Upper lobe of left lung (tissue), 4 donors: Measurements from ENCODE around the gene NR2F6.

ENCODE experiments used
- EP300 ChIP-seq, 4 donors: sonication (generic); formaldehyde crosslinking; IDR thresholded peaks; one replicate each; pipeline ENCODE4 v1.5.1; 2017; ENCODE audit warnings: antibody characterized with exemption in 4 of 4, control low read depth in 2 of 4
- POLR2A ChIP-seq, 4 donors: fragments of 450-650 bp; IDR thresholded peaks; one replicate each; pipeline ENCODE4 v1.5.1; 2016 to 2017; ENCODE audit warnings: antibody characterized with exemption in 4 of 4, mild to moderate bottlenecking in 2 of 4
- POLR2AphosphoS5 ChIP-seq, 2 donors: sonication (generic); formaldehyde crosslinking; IDR thresholded peaks; one replicate each; pipeline ENCODE4 v1.5.1; 2017; ENCODE audit warnings: antibody characterized with exemption in 2 of 2
- TF ChIP-seq, protein P1 (sequence below), 6 experiments: fragments of 450-650 bp in 4 of 6; fragments of 200-600 bp in 2 of 6; sonication (generic) in 2 of 6; IDR thresholded peaks; one replicate each; pipeline ENCODE4 v1.5.1; 2016 to 2019; ENCODE audit warnings: antibody characterized with exemption in 6 of 6

DNA sequence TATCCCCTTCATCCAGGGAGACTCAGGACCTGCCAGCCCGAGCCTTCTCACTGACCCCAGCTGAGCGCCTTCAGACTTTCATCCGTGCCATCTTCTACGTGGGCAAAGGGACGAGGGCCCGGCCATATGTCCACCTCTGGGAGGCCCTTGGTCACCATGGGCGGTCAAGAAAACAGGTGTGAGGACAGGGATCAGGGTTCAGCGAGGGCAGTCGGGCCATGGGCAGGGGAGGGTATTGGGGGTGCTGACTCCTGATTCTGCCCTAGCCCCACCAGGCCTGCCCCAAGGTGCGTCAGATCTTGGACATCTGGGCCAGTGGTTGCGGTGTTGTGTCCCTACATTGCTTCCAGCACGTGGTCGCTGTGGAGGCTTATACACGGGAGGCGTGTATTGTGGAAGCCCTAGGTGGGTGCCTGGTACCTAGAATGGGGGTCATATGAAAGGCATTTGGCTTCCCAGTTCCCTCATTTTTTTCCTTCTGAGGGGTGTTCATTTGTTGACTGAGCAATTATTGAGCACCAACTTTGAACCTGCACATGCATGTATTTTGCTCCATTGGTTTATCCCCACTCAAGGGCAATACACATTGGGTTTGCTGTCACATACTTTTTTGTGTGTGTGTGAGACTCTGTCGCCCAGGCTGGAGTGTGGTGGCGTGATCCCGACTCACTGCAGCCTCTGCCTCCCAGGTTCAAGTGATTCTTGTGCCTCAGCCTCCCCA is 39.9 kb upstream of the NR2F6 start:
- TF ChIP-seq, protein P1, sequence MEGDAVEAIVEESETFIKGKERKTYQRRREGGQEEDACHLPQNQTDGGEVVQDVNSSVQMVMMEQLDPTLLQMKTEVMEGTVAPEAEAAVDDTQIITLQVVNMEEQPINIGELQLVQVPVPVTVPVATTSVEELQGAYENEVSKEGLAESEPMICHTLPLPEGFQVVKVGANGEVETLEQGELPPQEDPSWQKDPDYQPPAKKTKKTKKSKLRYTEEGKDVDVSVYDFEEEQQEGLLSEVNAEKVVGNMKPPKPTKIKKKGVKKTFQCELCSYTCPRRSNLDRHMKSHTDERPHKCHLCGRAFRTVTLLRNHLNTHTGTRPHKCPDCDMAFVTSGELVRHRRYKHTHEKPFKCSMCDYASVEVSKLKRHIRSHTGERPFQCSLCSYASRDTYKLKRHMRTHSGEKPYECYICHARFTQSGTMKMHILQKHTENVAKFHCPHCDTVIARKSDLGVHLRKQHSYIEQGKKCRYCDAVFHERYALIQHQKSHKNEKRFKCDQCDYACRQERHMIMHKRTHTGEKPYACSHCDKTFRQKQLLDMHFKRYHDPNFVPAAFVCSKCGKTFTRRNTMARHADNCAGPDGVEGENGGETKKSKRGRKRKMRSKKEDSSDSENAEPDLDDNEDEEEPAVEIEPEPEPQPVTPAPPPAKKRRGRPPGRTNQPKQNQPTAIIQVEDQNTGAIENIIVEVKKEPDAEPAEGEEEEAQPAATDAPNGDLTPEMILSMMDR (IDR thresholded peaks at IDR 0.05), result no peak
- TF ChIP-seq POLR2AphosphoS5 (IDR thresholded peaks at IDR 0.05) (no peak), POLR2A (IDR thresholded peaks at IDR 0.05) (no peak), EP300 (IDR thresholded peaks at IDR 0.05) (no peak)
